Measurements from ENCODE around the gene TET2. TPM values are rescaled to one million over a fixed set of nuclear protein-coding genes. Genes with fewer than 3 reads are reported as not detected.
A peak's percentile ranks its signal among the peaks of the same experiment; 100 is the strongest.

TET2 gene
- total RNA-seq, 1 donor = 18.1 TPM

DNA sequence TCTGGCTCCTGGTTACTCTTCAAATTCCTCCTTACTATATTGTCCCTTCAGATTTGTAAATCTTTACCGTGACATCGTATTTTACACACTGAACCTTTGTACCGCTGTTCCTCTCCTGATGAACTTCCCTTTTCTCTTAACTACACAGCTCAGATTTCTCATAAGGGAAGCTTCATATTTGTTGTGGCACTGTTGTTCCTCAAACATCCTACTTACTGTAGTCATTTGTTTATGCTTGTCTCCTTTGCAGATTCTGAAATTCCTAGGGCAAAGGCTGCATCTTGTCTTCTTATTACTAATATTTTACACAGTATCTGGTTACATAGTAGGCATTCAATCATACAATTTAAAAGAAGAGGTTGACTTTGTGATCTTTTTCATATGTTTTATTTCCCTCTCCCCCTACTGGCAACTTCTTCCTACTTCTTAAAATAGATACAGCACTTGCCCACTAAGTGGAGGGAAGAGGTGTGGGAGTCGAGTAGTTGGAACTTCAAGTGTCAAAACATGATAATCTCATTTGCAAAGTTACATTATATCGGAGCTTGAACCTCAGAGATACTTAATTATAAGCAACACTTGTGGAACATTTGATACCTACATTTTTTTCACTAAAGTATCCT, 50.0 kb downstream of the TET2 start:
- peak; percentile 29 for DNase-seq (ENCODE audit: low read depth)
- no peak overlapping the region for H3K4me3 ChIP-seq (ENCODE audit: low read depth, low read length)
- TF ChIP-seq, protein P1, sequence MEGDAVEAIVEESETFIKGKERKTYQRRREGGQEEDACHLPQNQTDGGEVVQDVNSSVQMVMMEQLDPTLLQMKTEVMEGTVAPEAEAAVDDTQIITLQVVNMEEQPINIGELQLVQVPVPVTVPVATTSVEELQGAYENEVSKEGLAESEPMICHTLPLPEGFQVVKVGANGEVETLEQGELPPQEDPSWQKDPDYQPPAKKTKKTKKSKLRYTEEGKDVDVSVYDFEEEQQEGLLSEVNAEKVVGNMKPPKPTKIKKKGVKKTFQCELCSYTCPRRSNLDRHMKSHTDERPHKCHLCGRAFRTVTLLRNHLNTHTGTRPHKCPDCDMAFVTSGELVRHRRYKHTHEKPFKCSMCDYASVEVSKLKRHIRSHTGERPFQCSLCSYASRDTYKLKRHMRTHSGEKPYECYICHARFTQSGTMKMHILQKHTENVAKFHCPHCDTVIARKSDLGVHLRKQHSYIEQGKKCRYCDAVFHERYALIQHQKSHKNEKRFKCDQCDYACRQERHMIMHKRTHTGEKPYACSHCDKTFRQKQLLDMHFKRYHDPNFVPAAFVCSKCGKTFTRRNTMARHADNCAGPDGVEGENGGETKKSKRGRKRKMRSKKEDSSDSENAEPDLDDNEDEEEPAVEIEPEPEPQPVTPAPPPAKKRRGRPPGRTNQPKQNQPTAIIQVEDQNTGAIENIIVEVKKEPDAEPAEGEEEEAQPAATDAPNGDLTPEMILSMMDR (IDR thresholded peaks at IDR 0.05; ENCODE audit: insufficient read depth, low read depth, low read length) = peak; percentile 38

DNA sequence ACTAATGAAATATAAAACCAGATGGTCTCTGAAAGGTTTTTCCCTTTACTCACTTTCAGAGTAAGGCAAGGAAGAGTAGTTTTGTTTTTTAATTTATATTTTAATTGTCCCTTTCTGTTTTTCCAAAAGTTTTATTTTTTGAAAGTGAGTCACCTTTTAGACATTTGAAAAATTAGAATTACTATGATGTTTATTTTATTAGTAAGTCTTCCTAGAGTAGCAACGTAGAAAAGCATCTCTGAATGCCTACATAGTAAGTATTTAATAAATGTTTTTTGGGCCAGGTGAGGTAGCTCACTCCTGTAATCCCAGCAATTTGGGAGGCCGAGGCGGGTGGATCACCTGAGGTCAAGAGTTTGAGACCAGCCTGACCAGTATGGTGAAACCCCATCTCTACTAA, 51.1 kb downstream of the TET2 start:
- TF ChIP-seq, protein P1 (IDR thresholded peaks at IDR 0.05; ENCODE audit: insufficient read depth, low read depth, low read length) = no peak
- no peak overlapping the region for H3K4me3 ChIP-seq (ENCODE audit: low read depth, low read length)
- DNase-seq (ENCODE audit: low read depth) = no peak

DNA sequence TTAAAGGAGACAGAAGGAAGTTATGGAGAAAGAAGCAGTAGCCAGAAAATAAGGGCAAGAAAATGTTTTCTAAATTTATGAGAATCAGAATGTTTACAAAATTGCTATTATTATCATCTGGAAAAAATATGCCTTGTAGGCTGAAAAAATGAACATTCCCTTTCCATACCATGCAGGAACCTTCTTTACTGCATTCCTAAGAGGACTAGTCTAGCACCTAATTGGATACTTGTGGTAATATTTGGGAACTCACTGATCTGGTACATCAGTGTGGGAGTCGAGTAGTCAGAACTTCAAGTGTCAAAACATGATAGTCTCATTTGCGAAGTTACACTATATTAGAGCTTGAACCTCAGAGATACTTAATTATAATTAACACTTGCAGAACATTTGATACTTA, 51.9 kb downstream of the TET2 start:
- DNase-seq (ENCODE audit: low read depth) = no peak
- TF ChIP-seq, protein P1 (IDR thresholded peaks at IDR 0.05; ENCODE audit: insufficient read depth, low read depth, low read length) = no peak
- H3K4me3 ChIP-seq (ENCODE audit: low read depth, low read length) = no peak overlapping the region

DNA sequence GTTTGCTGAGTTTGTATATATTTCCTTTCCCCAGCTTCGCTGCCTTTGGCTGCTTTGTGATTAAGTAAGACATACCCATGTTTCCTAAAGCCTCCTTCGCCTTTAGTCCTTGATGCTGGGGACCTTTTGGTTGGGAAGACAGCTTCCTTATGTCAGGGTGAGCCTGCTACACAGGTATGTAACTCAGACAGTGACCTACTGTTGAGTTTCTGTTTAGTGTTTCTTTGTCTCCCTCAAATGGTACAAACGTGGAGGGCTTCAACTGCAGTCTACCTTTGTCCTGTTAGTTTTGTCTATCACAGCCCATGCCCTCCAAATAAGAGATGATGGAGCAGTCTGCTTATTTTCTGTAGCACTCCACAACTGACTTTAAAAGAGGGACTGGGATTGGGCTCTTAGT, 59.5 kb downstream of the TET2 start:
- TF ChIP-seq, protein P1 (IDR thresholded peaks at IDR 0.05; ENCODE audit: insufficient read depth, low read depth, low read length) = no peak
- no peak for DNase-seq (ENCODE audit: low read depth)
- no peak overlapping the region for H3K4me3 ChIP-seq (ENCODE audit: low read depth, low read length)

DNA sequence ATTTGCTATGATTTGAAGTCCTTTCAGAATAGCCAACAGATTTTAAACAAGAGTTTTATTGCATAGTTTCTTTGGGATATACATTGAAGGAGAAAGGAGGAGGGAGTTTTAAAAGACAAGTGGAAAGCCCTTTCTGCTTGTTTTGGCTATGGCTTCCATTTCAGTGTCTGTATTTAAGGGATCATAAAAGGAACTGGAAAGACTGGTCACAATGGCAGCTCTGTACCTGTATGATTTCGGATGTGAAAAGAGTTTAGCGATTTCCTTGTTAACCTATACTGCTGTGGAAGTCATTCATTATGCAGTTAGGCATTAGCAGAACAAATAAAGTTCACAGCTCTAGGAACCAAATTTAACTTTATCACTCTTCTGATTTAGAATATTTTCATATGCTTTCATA, 60.7 kb downstream of the TET2 start:
- TF ChIP-seq, protein P1 (IDR thresholded peaks at IDR 0.05; ENCODE audit: insufficient read depth, low read depth, low read length) = no peak
- no peak overlapping the region for H3K4me3 ChIP-seq (ENCODE audit: low read depth, low read length)
- no peak for DNase-seq (ENCODE audit: low read depth)

DNA sequence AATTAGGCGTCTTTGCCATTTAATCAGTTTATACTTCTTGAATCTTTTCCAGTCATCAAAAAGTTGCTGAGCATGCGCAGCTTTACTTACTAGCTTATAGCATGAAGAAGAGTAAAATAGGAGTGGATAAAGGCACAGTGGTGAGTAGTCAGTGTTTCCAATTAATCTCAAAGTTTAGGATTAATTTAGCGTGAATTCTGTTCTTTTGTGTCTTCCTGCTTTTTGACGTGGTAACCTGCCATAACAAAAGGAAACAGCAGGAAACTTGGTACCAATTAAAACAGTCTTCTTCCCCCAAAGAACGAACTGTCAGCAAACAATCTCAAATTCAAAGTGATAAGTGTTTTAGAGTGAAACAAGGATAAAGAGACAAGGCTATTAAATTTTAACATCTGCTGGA, 61.9 kb downstream of the TET2 start:
- DNase-seq (ENCODE audit: low read depth) = no peak
- TF ChIP-seq, protein P1 (IDR thresholded peaks at IDR 0.05; ENCODE audit: insufficient read depth, low read depth, low read length) = no peak
- no peak overlapping the region for H3K4me3 ChIP-seq (ENCODE audit: low read depth, low read length)

DNA sequence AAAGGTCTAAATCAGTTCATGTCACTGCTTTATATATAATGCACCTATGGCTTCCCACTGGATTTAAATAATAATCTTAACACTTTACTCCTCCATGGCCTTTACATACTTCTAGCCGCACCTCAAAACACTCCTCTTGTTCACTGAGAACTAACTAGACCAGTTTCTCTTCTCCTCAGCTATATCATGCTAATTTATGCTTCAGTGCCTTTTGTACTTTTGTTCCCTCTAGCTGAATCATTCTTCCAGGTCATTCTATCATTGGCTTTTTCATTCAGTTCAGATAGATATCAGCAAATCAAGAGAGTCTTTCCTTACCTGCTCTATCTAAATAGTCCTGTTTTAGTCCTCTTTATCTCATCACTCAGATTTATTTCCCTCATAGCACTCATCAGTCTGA, 64.2 kb downstream of the TET2 start:
- TF ChIP-seq, protein P1 (IDR thresholded peaks at IDR 0.05; ENCODE audit: insufficient read depth, low read depth, low read length) = no peak
- H3K4me3 ChIP-seq (ENCODE audit: low read depth, low read length) = no peak overlapping the region
- no peak for DNase-seq (ENCODE audit: low read depth)
